ENCODE results near the gene AARS2. TPM values are rescaled to one million over a fixed set of nuclear protein-coding genes. Genes with fewer than 3 reads are reported as not detected.

The AARS2 gene
- total and polyA plus RNA-seq, 7 donors = 2.2 to 7.4 (median 4.4) TPM

- peak in 1 of 2 donors; percentile 14 for DNase-seq
- Histone ChIP-seq H3K36me3 (ENCODE audit: insufficient read depth in 1 of 2, low read depth in 1 of 2) (peaks cover 2 to 18% of the 10 kb centered on the region in 2 donors), H3K9me3 (no peaks in the 10 kb centered on the region), H3K27me3 (ENCODE audit: insufficient read depth in 3 of 3, low read length in 2 of 3) (no peaks in the 10 kb centered on the region), H3K27ac (no peak overlapping the region), H3K4me3 (no peak overlapping the region), H3K4me1 (peaks cover 29% of the 10 kb centered on the region)
- no peak for TF ChIP-seq CTCF (IDR thresholded peaks at IDR 0.05)
- intact Hi-C loops (cut with DNase I) = no loop called here
- 91 to 94% (median 93%) methylated on average over 6 of the region's 6 CpGs for WGBS, 3 donors
- no peak for ATAC-seq
Observed at GRCh38 chr6:44260451-44261297, 52.5 kb downstream of the AARS2 start.

GRCh38 chr6:44260011-44260410 is 53.1 kb downstream of the AARS2 start:
- Histone ChIP-seq H3K4me1 (peaks cover 30% of the 10 kb centered on the region), H3K27me3 (ENCODE audit: insufficient read depth in 3 of 3, low read length in 2 of 3) (no peaks in the 10 kb centered on the region), H3K9me3 (no peaks in the 10 kb centered on the region), H3K36me3 (ENCODE audit: insufficient read depth in 1 of 2, low read depth in 1 of 2) (peaks cover 2 to 25% of the 10 kb centered on the region in 2 donors), H3K27ac (no peak overlapping the region), H3K4me3 (no peak overlapping the region)
- no peak for ATAC-seq
- no peak for TF ChIP-seq CTCF (IDR thresholded peaks at IDR 0.05)
- 90 to 95% (median 94%) methylated on average over 8 of the region's 8 CpGs for WGBS, 3 donors
- peak in 1 of 2 donors; percentile 51 for DNase-seq
- intact Hi-C loops (cut with DNase I) = no loop called here

GRCh38 chr6:44258921-44259320 is 54.2 kb downstream of the AARS2 start:
- TF ChIP-seq CTCF (IDR thresholded peaks at IDR 0.05) = no peak
- Histone ChIP-seq H3K4me3 (no peak overlapping the region), H3K27me3 (ENCODE audit: insufficient read depth in 3 of 3, low read length in 2 of 3) (no peaks in the 10 kb centered on the region), H3K4me1 (peaks cover 20% of the 10 kb centered on the region), H3K9me3 (no peaks in the 10 kb centered on the region), H3K36me3 (ENCODE audit: insufficient read depth in 1 of 2, low read depth in 1 of 2) (peaks cover 2 to 36% of the 10 kb centered on the region in 2 donors), H3K27ac (no peak overlapping the region)
- intact Hi-C loops (cut with DNase I) = no loop called here
- DNase-seq (no peak), ATAC-seq (no peak)
- 86 to 91% (median 90%) methylated on average over 3 of the region's 3 CpGs for WGBS, 3 donors

- ATAC-seq = no peak
- no peak overlapping the region for H3K4me3 ChIP-seq
- H3K9me3 ChIP-seq = no peaks in the 10 kb centered on the region
- WGBS, 3 donors = 79 to 87% (median 85%) methylated on average over 9 of the region's 9 CpGs
- peaks cover 16% of the 10 kb centered on the region for H3K4me1 ChIP-seq
- H3K36me3 ChIP-seq (ENCODE audit: insufficient read depth in 1 of 2, low read depth in 1 of 2) = peaks cover 3 to 41% of the 10 kb centered on the region in 2 donors
- H3K27ac ChIP-seq = peak overlapping the region; percentile 94
- no peak for DNase-seq
- TF ChIP-seq CTCF (IDR thresholded peaks at IDR 0.05) = no peak
- intact Hi-C loops (cut with DNase I) = no loop called here
- no peaks in the 10 kb centered on the region for H3K27me3 ChIP-seq (ENCODE audit: insufficient read depth in 3 of 3, low read length in 2 of 3)
Observed at GRCh38 chr6:44258325-44258863, 54.8 kb downstream of the AARS2 start.
